Caco-2 (cell line): ENCODE measurements around the gene GSDME. TPM values are rescaled to one million over a fixed set of nuclear protein-coding genes. Genes with fewer than 3 reads are reported as not detected.

ENCODE experiments used
- BruUV-seq: library from RNA; stranded (reverse); fragments of 400-500 nt; replicated peaks from 2 replicates; lab custom pipeline; 2021; lab: Mats Ljungman, UMichigan
- CTCF ChIA-PET: fragments of 300-600 bp; sonication (Branson Sonifier 250); formaldehyde crosslinking; loops from one replicate; lab custom pipeline; 2022; ENCODE audit warnings: antibody characterized with exemption; lab: Charles Lee
- POLR2A ChIA-PET: fragments of 300-600 bp; sonication (Branson Sonifier 250); formaldehyde crosslinking; loops from one replicate; lab custom pipeline; 2022; ENCODE audit warnings: antibody characterized with exemption; lab: Charles Lee
- DNase-seq, 2 experiments: peaks; one replicate each; pipeline versions ENCODE4 v3.0.0 to v3.0.0-alpha.2; 2020 to 2022
- H3K27me3 ChIP-seq: replicated peaks from 2 replicates; pipeline ENCODE4 v1.6.0; 2011; ENCODE audit warnings: low read length; ENCODE audit not compliant: control insufficient read depth, insufficient read depth
- H3K36me3 ChIP-seq: 2 replicates; pipeline ENCODE4 v1.5.1; 2011; ENCODE audit warnings: low read length; ENCODE audit not compliant: control insufficient read depth, insufficient read depth
- H3K4me1 ChIP-seq: fragments of 250-450 bp; sonication (Bioruptor Pico); 2 replicates; pipeline ENCODE4 v1.5.1; 2020; ENCODE audit warnings: mild to moderate bottlenecking
- H3K4me3 ChIP-seq: 2 replicates; pipeline ENCODE4 v1.5.1; 2011; ENCODE audit warnings: low read depth, mild to moderate bottlenecking, control low read depth, low read length
- H3K9me3 ChIP-seq: fragments of 250-450 bp; sonication (Bioruptor Pico); 2 replicates; pipeline ENCODE4 v1.5.1; 2020; ENCODE audit warnings: mild to moderate bottlenecking, moderate library complexity
- H3K27ac Mint-ChIP-seq: one replicate; pipeline ENCODE4 v1.8.0; 2022; ENCODE audit warnings: mixed read lengths; ENCODE audit not compliant: unreplicated experiment
- H3K27me3 Mint-ChIP-seq: one replicate; pipeline ENCODE4 v1.8.0; 2022; ENCODE audit warnings: mixed read lengths; ENCODE audit not compliant: insufficient read depth, unreplicated experiment
- H3K36me3 Mint-ChIP-seq: one replicate; pipeline ENCODE4 v1.8.0; 2022; ENCODE audit warnings: mild to moderate bottlenecking, mixed read lengths; ENCODE audit not compliant: insufficient read depth, unreplicated experiment
- H3K4me1 Mint-ChIP-seq: one replicate; pipeline ENCODE4 v1.8.0; 2022; ENCODE audit warnings: low read depth, mixed read lengths; ENCODE audit not compliant: unreplicated experiment
- H3K4me3 Mint-ChIP-seq: one replicate; pipeline ENCODE4 v1.8.0; 2022; ENCODE audit warnings: mild to moderate bottlenecking, moderate library complexity, mixed read lengths; ENCODE audit not compliant: unreplicated experiment
- H3K9me3 Mint-ChIP-seq: one replicate; pipeline ENCODE4 v1.8.0; 2022; ENCODE audit warnings: mixed read lengths; ENCODE audit not compliant: unreplicated experiment
- intact Hi-C: fragments of 100-400 bp; cut with micrococcal nuclease; formaldehyde crosslinking; loops from one replicate; pipeline ENCODE4 v1.10.0; 2022; ENCODE audit not compliant: unreplicated experiment
- total RNA-seq: library from RNA; stranded (reverse); gene quantifications from 2 replicates; pipeline ENCODE4 v1.2.3, GENCODE V29; 2022
- TF ChIP-seq, protein P1 (sequence below), 2 experiments: fragments of 200-600 bp in 1 of 2; IDR thresholded peaks; 1 replicate in 1 of 2; 2 replicates in 1 of 2; pipeline versions ENCODE4 v1.5.1 to v1.8.0; 2011 to 2022; ENCODE audit warnings: antibody characterized with exemption in 1 of 2, control low read depth in 1 of 2, inconsistent platforms in 1 of 2, low read depth in 1 of 2, low read length in 1 of 2, mild to moderate bottlenecking in 1 of 2, moderate library complexity in 1 of 2; ENCODE audit not compliant: insufficient read depth in 1 of 2, severe bottlenecking in 1 of 2, unreplicated experiment in 1 of 2

Gene GSDME
- total RNA-seq, 1 experiment from 2014 or later = 35.2 TPM

- Mint-ChIP-seq H3K9me3 (peaks cover 11% of the 10 kb centered on the region), H3K27me3 (no peaks in the 10 kb centered on the region), H3K27ac (peak overlapping the region; percentile 98), H3K36me3 (peaks cover 37% of the 10 kb centered on the region), H3K4me1 (peaks cover 52% of the 10 kb centered on the region), H3K4me3 (peak overlapping the region; percentile 57)
- Histone ChIP-seq H3K4me3 (no peak overlapping the region), H3K27me3 (no peaks in the 10 kb centered on the region), H3K36me3 (no peaks in the 10 kb centered on the region), H3K9me3 (peaks cover 9% of the 10 kb centered on the region), H3K4me1 (peaks cover 61% of the 10 kb centered on the region)
- POLR2A ChIA-PET = interaction anchor here (0.5 to 1.3 kb wide), 6 partner anchors 15 to 179 kb away, joined by 3 to 9 read pairs (median 4); no protein-coding TSS in a partner anchor
- intact Hi-C loops = loop anchor here (1.0 kb wide), 2 partner anchors 15 to 47 kb away; partner anchors contain the start of gene GSDME
- CTCF ChIA-PET = interaction anchor here (1.0 to 1.5 kb wide), 4 partner anchors 16 to 351 kb away, joined by 3 to 6 read pairs (median 4); no protein-coding TSS in a partner anchor
- BruUV-seq = TSS peak; percentile 91
- TF ChIP-seq, protein P1, sequence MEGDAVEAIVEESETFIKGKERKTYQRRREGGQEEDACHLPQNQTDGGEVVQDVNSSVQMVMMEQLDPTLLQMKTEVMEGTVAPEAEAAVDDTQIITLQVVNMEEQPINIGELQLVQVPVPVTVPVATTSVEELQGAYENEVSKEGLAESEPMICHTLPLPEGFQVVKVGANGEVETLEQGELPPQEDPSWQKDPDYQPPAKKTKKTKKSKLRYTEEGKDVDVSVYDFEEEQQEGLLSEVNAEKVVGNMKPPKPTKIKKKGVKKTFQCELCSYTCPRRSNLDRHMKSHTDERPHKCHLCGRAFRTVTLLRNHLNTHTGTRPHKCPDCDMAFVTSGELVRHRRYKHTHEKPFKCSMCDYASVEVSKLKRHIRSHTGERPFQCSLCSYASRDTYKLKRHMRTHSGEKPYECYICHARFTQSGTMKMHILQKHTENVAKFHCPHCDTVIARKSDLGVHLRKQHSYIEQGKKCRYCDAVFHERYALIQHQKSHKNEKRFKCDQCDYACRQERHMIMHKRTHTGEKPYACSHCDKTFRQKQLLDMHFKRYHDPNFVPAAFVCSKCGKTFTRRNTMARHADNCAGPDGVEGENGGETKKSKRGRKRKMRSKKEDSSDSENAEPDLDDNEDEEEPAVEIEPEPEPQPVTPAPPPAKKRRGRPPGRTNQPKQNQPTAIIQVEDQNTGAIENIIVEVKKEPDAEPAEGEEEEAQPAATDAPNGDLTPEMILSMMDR (IDR thresholded peaks at IDR 0.05; ENCODE audit: insufficient read depth in 1 of 2, low read depth in 1 of 2, low read length in 1 of 2, severe bottlenecking in 1 of 2, unreplicated experiment in 1 of 2) = no peak
- peak; percentile 74 to 91 for DNase-seq
These were observed 15.4 kb downstream of the GSDME start for GRCh38 chr7:24741679-24742505.

- Mint-ChIP-seq H3K4me3 (no peak overlapping the region), H3K27ac (peak overlapping the region; percentile 98), H3K9me3 (peaks cover 11% of the 10 kb centered on the region), H3K4me1 (peaks cover 58% of the 10 kb centered on the region), H3K36me3 (peaks cover 37% of the 10 kb centered on the region), H3K27me3 (no peaks in the 10 kb centered on the region)
- H3K4me1 ChIP-seq = peaks cover 56% of the 10 kb centered on the region
- intact Hi-C loops = loop anchor here (1.0 kb wide), 2 partner anchors 16 to 48 kb away; partner anchors contain the start of gene GSDME
- no peak for DNase-seq
- no peak overlapping the region for H3K4me3 ChIP-seq
- no peaks in the 10 kb centered on the region for H3K27me3 ChIP-seq
- no peaks in the 10 kb centered on the region for H3K36me3 ChIP-seq
- ChIA-PET POLR2A (interaction anchor here (0.9 to 1.3 kb wide), 2 partner anchors 16 to 17 kb away, joined by 4 to 6 read pairs; no protein-coding TSS in a partner anchor), CTCF (interaction anchor here (1.0 to 1.5 kb wide), 3 partner anchors 22 to 352 kb away, joined by 3 to 6 read pairs (median 3); no protein-coding TSS in a partner anchor)
- BruUV-seq = no TSS peak
- TF ChIP-seq, protein P1 (IDR thresholded peaks at IDR 0.05; ENCODE audit: insufficient read depth in 1 of 2, low read depth in 1 of 2, low read length in 1 of 2, severe bottlenecking in 1 of 2, unreplicated experiment in 1 of 2) = no peak
- peaks cover 9% of the 10 kb centered on the region for H3K9me3 ChIP-seq
These were observed 16.4 kb downstream of the GSDME start for GRCh38 chr7:24740871-24741270.

- H3K9me3 ChIP-seq = peaks cover 9% of the 10 kb centered on the region
- H3K4me1 Mint-ChIP-seq = peaks cover 56% of the 10 kb centered on the region
- CTCF ChIA-PET = no interaction called here
- H3K4me1 ChIP-seq = peaks cover 52% of the 10 kb centered on the region
- H3K4me3 ChIP-seq = no peak overlapping the region
- no peak for DNase-seq
- H3K4me3 Mint-ChIP-seq = no peak overlapping the region
- intact Hi-C loops = no loop called here
- BruUV-seq = no TSS peak
- H3K36me3 ChIP-seq = no peaks in the 10 kb centered on the region
- no peak overlapping the region for H3K27ac Mint-ChIP-seq
- POLR2A ChIA-PET = no interaction called here
- H3K27me3 Mint-ChIP-seq = no peaks in the 10 kb centered on the region
- peaks cover 11% of the 10 kb centered on the region for H3K9me3 Mint-ChIP-seq
- H3K27me3 ChIP-seq = no peaks in the 10 kb centered on the region
- TF ChIP-seq, protein P1 (IDR thresholded peaks at IDR 0.05; ENCODE audit: insufficient read depth in 1 of 2, low read depth in 1 of 2, low read length in 1 of 2, severe bottlenecking in 1 of 2, unreplicated experiment in 1 of 2) = no peak
- H3K36me3 Mint-ChIP-seq = peaks cover 32% of the 10 kb centered on the region
These were observed 18.0 kb downstream of the GSDME start for GRCh38 chr7:24739306-24739705.
